GM21723 (cell line): ENCODE data around the gene RNF181.
A peak's percentile ranks its signal among the peaks of the same experiment; 100 is the strongest.
"Not testable (repeated sequence)": the region's sequence is repeated elsewhere in the genome, so short reads cannot be mapped to it uniquely, and the experiment has no call there.

Experiments
- ATAC-seq: cut with Tn5 transposase; IDR thresholded peaks from one replicate; pipeline ENCODE4 v1.9.1; 2021; ENCODE audit warnings: mild to moderate bottlenecking, moderate library complexity; ENCODE audit not compliant: unreplicated experiment

The RNF181 gene

GRCh38 chr2:85611705-85612587 lies 16.4 kb downstream of the RNF181 start, which contains the start of gene C2orf68:
C2orf68 (minus strand) TSS chr2:85612066; CDS start chr2:85611984, 82 bp downstream.
- ATAC-seq: peak; percentile 77

- ATAC-seq: no peak
Measured at GRCh38 chr2:85613717-85614515, 18.4 kb downstream of the RNF181 start.

DNA sequence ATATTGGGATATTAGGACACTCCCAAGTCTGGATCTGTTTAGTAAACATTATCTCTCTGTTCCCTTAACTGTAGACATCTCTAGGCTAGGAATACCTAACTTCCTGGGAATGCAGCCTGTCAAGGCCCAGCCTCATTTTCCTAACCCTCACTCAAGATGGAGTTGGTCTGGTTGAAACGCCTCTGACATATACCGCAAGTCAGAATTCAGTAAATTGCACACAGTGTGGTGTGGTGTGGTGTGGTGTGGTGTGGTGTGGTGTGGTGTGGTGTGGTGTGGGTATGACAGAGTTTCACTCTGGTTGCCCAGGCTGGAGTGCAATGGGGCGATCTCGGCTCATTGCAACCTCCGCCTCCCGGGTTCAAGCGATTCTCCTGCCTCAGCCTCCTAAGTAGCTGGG lies 19.2 kb downstream of the RNF181 start:
- not testable (repeated sequence) for ATAC-seq

- ATAC-seq: no peak
Measured at GRCh38 chr2:85615413-85615728, 19.8 kb downstream of the RNF181 start.

DNA sequence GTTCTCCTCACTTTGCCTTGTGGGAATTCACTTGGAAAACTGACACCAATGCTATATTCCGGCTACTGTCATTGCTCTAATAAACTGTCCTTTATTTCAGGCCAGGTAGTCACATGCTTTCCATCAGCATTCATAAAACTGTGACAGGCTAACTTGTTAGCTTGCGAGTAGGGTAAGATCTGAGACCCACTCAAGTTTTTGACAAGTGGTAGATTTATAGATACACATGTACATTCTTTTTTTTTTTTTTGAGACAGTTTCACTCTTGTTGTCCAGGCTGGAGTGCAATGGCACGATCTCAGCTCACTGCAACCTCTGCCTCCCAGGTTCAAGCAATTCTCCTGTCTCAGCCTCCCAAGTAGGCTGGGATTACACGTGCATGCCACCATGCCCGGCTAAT lies 22.2 kb downstream of the RNF181 start:
- not testable (repeated sequence) for ATAC-seq

GRCh38 chr2:85619617-85620016 lies 24.1 kb downstream of the RNF181 start:
- no peak for ATAC-seq

DNA sequence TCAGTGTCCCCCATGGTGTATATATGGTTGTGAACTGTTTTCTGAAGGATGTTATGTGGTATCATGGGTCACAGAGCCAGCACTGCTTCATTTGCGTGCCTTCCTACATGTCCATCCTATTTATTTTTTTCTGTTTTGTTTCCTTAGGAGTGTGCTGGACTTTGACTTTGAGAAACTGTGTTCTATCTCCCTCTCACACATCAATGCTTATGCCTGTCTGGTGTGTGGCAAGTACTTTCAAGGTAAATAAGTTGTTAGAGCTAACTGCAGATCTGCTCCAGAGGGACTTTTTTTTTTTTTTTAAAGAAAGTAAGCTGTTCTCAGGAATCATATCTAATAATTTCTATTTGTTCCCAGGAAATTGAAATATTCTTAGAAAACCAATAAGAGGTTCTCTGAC lies 25.8 kb downstream of the RNF181 start:
- no peak for ATAC-seq

DNA sequence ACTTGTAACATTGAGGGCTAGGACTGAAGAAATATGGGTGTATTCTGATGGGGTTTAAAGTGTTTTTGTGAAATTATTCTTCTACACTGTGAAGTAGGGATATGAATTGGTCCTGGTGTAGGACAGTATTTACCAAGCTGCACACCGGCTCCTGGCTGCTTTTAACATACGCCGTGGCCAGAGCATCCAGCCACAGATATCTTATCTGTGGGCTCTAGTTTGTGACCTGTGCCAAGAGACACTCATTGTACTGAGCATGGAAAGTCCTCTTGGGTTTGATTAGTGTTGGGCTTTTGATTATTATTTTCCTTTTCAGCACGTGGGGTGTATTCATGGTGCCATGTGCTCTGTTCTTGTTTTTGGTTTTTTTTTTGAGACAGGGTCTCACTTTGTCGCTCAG lies 28.4 kb downstream of the RNF181 start:
- no peak for ATAC-seq

DNA sequence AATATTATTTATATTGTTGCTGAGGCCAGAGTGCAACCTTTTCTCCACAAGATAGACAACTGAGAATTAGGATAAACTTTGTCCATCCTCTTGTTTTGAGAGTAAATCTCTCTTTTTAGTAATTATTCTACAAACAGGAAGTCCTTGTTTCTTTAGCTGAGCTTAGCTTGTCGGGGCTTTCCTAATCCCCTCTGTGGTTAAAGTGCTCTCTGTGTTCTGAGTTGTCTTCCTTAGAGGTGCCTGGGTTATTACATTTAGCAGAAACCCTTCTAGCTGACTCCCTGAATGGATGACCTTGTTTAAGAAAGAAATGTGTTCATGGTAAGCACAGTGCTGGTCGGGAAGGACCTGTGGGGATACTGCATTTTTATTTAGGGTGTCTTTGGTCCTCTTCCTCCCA lies 33.1 kb downstream of the RNF181 start:
- no peak for ATAC-seq

GRCh38 chr2:85631316-85631715 lies 35.8 kb downstream of the RNF181 start:
- ATAC-seq: no peak

DNA sequence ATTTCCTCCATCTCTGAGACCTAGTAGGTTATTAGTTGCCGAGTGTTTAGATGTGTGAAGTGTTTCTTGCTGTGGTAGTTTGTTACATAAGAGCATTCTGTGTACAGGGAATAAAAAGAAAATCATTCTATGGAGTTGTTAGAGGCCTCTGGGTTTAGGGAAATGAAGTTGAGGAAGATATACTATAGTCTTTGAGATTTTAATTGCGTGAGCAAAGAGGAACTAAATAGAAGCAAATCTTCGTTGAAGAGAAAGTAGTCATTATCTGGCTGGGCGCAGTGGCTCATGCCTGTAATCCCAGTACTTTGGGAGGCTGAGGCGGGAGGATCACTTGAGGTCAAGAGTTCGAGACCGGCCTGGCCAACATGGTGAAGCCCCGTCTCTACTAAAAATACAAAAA lies 39.5 kb downstream of the RNF181 start:
- ATAC-seq: no peak

DNA sequence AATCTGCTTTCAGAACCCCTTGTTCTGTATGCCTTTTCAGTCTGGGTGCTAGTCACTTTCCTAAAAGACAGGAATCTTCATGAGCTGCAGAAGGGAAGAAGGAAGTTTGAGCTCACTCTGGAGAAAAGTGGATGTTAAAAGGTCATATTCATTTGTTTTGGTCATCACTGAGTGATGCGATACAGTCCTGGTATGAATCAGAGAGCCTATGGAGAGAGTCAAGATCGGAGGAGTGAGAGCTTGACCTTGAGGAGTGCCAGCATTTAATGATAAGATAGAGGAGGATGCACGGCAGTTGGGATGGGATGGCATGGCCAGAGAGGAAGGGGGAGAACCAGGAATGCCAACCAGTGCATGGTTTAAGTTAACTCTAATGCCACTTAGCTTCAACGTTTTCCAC lies 40.1 kb downstream of the RNF181 start:
- ATAC-seq: no peak

- no peak for ATAC-seq
Measured at GRCh38 chr2:85642725-85643124, 47.2 kb downstream of the RNF181 start.

DNA sequence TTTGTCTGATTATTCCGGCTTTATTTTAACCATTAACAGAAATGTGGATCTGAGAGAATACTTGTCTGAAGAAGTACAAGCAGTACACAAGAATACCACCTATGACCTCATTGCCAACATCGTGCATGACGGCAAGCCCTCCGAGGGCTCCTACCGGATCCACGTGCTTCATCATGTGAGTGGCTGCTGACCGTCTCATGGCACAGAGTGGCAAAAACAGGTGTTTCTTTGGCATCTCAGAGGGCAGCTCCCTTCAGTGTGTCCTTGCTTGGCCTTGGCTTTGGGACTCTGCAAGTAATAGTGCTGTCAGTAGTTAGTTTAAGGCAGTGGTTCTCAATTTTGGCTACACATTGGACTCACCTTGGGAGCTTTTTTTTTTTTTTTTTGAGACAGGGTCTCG lies 49.4 kb downstream of the RNF181 start:
- ATAC-seq: no peak

- ATAC-seq: no peak
Measured at GRCh38 chr2:85646166-85646565, 50.6 kb downstream of the RNF181 start.
